HG02763 (cell line): Measurements from ENCODE around the gene EPS8L1.
"Not testable (repeated sequence)": the region's sequence is repeated elsewhere in the genome, so short reads cannot be mapped to it uniquely, and the experiment has no call there.

Source experiments
- ATAC-seq: cut with Tn5 transposase; IDR thresholded peaks from one replicate; pipeline ENCODE4 v1.9.1; 2021; ENCODE audit warnings: mild to moderate bottlenecking, moderate library complexity; ENCODE audit not compliant: unreplicated experiment

Gene EPS8L1

GRCh38 chr19:55075371-55075998, at the start of gene EPS8L1:
Gene EPS8L1 (plus strand): TSS chr19:55075869. CDS start chr19:55076445, 576 bp downstream.
- ATAC-seq = no peak

DNA sequence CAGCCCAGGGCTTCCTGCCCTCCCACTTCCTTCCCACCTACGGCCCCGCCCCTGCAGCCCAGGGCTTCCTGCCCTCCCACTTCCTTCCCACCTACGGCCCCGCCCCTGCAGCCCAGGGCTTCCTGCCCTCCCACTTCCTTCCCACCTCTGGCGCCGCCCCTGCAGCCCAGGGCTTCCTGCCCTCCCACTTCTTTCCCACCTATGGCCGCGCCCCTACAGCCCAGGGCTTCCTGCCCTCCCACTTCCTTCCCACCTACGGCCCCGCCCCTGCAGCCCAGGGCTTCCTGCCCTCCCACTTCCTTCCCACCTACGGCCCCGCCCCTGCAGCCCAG, 48.6 kb upstream of the EPS8L1 start:
- ATAC-seq = not testable (repeated sequence)

DNA sequence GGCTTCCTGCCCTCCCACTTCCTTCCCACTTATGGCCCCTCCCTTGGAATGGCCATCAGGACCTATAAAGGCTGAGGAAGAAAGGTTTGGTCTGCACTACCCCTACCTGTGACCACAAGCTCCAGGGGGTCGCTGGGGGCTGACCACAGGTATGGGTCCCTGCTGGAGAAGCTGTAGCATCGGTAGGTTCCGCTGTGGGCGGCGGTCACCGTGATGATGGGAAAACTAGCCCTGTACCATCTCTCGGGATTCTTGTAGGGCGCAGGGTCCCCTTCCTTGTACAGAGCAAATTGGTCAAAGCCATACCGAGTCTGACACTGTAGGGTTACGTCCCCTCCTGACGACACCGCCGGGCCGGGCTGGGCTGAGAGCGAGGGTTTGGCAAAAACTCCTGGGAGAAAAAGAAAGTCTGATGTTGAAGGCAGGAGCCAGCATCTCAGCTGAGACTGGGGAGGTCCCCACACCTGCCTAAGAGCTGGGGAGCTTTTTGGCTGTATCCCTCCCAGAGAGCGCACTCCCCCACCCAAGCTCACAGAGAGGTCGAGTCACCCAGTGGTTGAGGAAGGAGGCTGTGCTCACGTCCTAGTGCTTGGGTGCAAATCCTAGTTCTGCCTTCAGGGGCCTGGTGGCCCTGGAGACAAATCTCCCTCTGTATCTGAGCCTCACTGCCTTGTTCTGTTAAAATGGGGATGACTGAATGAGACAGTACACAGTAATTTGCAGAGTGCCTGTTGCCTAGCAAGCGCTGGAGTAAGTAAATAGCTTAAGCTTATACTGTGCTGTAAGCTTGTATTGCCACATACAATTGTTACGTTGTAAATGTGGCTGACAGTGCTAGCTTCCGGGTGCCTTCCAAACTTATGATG, 48.0 kb upstream of the EPS8L1 start:
- no peak for ATAC-seq

DNA sequence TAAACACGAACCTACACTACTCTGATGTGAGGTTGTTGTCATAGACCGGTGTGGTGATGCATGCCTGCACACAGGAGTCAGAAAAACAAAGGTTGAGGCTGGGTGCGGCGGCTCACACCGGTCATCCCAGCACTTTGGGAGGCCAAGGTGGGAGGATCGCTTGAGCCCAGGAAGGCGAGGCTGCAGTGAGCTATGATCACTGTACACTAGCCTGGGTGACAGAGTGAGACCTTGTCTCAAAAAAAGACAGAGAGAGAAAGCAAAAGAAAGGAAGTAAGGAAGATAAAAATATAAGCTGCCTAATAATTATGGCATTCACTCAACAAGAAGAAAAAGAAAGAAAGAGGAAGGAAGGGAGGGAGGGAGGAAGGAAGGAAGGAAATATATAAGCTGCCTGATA, 46.9 kb upstream of the EPS8L1 start:
- no peak for ATAC-seq

DNA sequence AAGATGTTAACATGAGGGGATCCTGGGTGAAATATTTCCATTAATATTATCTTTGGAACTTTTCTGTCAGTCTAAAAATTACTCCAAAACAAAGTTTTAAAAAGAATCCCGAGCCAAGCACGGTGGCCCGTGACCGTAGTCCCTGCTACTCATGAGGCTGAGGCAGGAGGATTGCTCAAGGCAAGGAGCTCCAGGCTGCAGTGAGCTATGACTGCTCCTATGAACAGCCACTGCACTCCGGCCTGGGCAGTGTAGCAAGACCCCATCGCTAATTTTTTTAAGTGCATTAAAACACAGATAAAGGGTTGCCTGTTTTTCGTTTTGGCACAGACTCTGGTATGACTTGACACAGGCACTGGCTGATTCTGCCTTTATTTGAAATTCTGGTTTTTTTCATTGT, 44.5 kb upstream of the EPS8L1 start:
- no peak for ATAC-seq

GRCh38 chr19:55032170-55032800, 43.4 kb upstream of the EPS8L1 start:
- ATAC-seq = no peak

DNA sequence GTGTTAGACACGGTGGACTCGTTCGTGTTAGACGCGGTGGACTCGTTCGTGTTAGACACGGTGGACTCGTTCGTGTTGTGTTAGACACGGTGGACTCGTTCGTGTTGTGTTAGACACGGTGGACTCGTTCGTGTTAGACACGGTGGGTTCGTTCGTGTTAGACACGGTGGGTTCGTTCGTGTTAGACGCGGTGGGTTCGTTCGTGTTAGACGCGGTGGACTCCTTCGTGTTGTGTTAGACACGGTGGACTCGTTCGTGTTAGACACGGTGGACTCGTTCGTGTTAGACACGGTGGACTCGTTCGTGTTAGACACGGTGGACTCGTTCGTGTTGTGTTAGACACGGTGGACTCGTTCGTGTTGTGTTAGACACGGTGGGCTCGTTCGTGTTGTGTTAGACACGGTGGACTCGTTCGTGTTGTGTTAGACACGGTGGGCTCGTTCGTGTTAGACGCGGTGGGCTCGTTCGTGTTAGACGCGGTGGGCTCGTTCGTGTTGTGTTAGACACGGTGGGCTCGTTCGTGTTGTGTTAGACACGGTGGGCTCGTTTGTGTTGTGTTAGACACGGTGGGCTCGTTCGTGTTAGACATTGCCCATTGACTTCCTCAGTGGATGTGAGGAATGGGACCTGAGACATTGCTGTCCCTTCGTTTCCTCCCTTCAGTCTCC, 42.6 kb upstream of the EPS8L1 start:
- ATAC-seq = not testable (repeated sequence)

DNA sequence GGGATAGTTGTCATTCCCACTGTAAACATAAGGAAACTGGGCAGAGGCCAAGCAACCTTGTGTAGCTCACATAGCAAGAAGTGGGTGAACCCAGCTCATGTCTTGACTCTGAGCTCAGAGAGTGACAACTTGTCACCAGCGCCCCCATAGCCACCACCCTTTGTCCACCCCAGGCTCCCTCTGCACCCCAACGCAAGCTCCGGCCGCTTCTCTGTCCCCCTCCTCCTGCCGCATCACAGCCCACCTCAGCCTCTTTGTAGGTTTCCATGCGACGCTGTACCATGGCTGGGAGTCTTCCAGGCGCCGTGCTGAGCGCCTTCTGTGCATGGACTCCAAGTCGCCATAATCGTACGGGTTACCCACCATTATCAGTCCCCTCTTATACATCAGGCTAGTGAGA, 40.9 kb upstream of the EPS8L1 start:
- no peak for ATAC-seq

DNA sequence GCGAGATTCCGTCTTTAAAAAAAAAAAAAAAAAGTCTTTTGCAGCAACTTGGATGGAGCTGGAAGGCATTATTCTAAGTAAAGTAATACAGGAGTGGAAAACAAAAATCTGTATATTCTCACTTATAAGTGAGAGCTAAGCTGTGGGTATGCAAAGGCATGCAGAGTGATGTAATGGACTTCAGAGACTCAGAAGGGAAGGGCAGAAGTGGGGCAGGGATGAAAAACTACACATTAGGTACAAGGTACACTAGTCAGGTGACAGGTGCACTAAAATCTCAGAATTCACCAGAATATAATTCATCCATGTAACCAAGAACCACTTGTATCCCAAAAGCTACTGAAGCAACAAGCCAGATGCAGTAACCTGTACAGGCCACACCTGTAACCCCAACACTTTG, 39.6 kb upstream of the EPS8L1 start:
- no peak for ATAC-seq

GRCh38 chr19:55037603-55038002, 38.1 kb upstream of the EPS8L1 start:
- not testable (repeated sequence) for ATAC-seq

DNA sequence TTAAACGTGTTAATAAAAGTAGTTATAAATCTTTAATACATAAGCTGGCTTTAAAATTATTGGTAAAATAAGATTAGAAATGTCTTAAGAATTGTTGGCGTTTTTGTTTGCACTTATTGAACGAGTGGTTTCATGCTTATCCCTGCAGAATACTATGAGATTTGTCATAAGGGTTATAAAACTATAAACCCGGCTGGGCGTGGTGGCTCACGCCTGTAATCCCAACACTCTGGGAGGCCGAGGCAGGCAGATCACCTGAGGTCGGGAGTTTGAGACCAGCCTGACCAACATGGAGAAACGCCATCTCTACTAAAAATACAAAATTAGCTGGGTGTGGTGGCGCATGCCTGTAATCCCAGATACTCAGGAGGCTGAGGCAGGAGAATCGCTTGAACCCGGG, 35.0 kb upstream of the EPS8L1 start:
- ATAC-seq = not testable (repeated sequence)

DNA sequence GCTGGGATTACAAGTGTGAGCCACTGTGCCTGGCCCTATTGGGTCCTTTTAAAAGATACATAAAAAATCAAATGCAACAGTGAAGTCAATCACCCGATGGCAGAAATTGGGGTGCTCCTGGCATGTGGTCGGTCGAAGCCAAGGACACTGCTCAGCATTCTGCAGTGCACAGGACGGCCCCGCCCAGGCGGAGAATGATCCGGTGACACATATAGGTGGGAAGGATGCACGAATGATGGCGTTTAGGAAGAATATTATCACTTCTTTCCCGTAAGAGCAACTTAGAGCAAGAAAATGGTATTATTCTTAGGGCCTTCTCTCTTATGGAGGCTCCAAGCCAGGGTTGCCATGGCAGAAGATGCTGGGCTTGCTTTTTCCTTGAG, 34.4 kb upstream of the EPS8L1 start:
- ATAC-seq = no peak

DNA sequence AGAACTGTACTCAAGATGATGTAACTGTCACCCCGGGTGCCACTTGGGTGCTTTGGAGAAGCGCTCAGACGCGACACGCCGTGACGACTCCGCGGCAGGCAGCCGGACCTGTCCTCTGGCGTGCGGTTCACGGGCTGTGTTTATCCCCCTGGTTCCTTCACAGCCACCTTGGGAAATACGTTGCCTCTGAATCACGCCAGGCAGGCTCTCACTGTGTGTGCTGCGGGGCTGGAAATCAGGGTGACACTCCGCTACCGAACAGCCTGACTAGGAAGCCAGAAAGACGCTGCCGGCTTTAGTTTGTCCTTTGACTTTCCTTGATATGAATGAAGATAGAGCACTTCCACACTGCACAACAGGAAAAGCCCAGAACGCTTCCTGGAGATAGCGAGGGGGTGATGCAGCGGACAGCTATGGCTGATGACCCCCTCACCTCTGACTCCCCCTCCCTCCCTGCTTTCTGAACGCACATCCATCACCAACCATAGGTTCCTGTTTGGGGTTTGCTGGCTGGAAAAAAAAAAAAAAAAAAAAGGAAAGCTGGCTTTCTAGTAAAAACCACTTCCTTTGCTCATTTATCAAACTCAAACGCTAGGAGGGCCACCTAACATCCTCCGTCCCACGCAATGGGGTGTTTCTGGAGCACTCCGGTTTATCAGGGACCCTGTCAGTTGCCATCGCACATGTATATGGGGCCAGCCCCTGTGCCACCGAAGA, 33.9 kb upstream of the EPS8L1 start:
- ATAC-seq = no peak

GRCh38 chr19:55042344-55042678, 33.4 kb upstream of the EPS8L1 start:
- no peak for ATAC-seq

- ATAC-seq = no peak
These were observed 33.0 kb upstream of the EPS8L1 start for GRCh38 chr19:55042688-55043087.

- ATAC-seq = no peak
These were observed 31.4 kb upstream of the EPS8L1 start for GRCh38 chr19:55044286-55044685.

GRCh38 chr19:55044771-55045716, 30.6 kb upstream of the EPS8L1 start:
- no peak for ATAC-seq

- ATAC-seq = no peak
These were observed 28.6 kb upstream of the EPS8L1 start for GRCh38 chr19:55046975-55047622.

DNA sequence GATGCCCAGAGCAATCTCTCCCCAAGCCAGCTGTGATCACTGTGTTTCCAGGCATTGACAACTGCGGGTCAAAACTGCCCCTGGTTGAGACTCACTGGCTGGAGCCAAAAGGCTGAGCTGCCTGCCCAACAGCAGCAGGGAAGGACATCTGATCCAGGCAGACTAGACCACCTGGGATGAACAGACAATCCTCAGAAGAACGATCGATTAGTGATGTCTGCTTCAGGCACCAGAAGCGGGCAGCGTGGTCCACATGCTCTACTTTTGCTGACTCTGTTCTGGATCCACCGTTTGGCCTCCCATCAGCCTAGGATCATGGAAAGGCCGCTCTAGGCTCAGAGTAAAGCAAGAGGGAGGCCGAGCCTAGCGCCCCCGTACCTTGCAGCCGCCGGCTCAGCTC, 27.7 kb upstream of the EPS8L1 start:
- no peak for ATAC-seq
